Mucosa of descending colon (tissue), 3 donors: ENCODE data around the gene NUDT5. TPM values are rescaled to one million over a fixed set of nuclear protein-coding genes. Genes with fewer than 3 reads are reported as not detected.

ENCODE experiments used
- ATAC-seq: fragments of 200-7000 bp; cut with Tn5 transposase; one replicate; pipeline ENCODE4 v1.9.1; 2020; ENCODE audit warnings: mild to moderate bottlenecking, moderate library complexity
- DNase-seq, 3 donors: peaks; one replicate each; pipeline ENCODE4 v3.0.0-alpha.2; 2020
- H3K36me3 ChIP-seq: fragments of 200-600 bp; one replicate; pipeline ENCODE4 v1.8.0; 2021; ENCODE audit warnings: low read depth, mild to moderate bottlenecking
- H3K4me1 ChIP-seq: fragments of 200-600 bp; one replicate; pipeline ENCODE4 v1.8.0; 2021; ENCODE audit warnings: low read depth, mild to moderate bottlenecking
- H3K4me3 ChIP-seq: fragments of 200-600 bp; one replicate; pipeline ENCODE4 v1.8.0; 2021; ENCODE audit warnings: mild to moderate bottlenecking
- H3K9me3 ChIP-seq: fragments of 200-600 bp; one replicate; pipeline ENCODE4 v1.8.0; 2021; ENCODE audit warnings: mild to moderate bottlenecking
- intact Hi-C, 2 donors: fragments of 100-400 bp; cut with DNase I in 1 of 2; cut with micrococcal nuclease in 1 of 2; formaldehyde crosslinking; loops; one replicate each; pipeline versions ENCODE4 v1.11.0 to v1.11.1; 2022; cut with DNase I, micrococcal nuclease
- total RNA-seq, 3 donors: library from RNA; stranded (reverse); fragmentation: NEBNext Ultra II Directional in 2 of 3; extraction: Animal tissue kit (Norgen Biotek cat#: 25700) in 2 of 3; gene quantifications; one replicate each; pipeline versions ENCODE4 v1.2.1 to v1.2.4, GENCODE V29; 2021 to 2023
- TF ChIP-seq, protein P1 (sequence below): fragments of 200-600 bp; IDR thresholded peaks from one replicate; pipeline ENCODE4 v1.8.0; 2022; ENCODE audit warnings: antibody characterized with exemption, mild to moderate bottlenecking
- donor health status: DM: no; HTN: no; CAD: no; lungs with moderate emphysema.
- donor health status: DM: no; HTN: no; CAD: no.
- donor health status: DM: no; HTN: yes; CAD: no.

NUDT5 gene
- total RNA-seq, 3 donors from 2014 or later, result 32.0 to 44.7 (median 32.8) TPM

DNA sequence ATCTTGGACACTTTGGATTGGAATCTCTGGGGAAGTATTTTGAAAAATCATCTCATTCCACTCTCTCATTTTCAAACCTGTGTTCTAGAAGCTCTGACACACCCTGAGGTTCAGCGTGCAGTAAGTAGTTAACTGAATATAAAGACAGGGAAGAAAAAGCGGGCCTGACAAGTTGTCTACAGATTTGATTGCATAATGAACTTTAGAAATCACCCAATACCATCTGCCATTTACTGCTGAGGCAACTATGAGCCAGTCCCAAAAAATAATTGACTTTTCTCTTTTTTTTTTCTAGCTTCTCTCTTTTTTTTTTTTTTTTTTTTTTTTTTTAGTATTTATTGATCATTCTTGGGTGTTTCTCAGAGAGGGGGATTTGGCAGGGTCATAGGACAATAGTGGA is 29.8 kb upstream of the NUDT5 start:
- TF ChIP-seq, protein P1, sequence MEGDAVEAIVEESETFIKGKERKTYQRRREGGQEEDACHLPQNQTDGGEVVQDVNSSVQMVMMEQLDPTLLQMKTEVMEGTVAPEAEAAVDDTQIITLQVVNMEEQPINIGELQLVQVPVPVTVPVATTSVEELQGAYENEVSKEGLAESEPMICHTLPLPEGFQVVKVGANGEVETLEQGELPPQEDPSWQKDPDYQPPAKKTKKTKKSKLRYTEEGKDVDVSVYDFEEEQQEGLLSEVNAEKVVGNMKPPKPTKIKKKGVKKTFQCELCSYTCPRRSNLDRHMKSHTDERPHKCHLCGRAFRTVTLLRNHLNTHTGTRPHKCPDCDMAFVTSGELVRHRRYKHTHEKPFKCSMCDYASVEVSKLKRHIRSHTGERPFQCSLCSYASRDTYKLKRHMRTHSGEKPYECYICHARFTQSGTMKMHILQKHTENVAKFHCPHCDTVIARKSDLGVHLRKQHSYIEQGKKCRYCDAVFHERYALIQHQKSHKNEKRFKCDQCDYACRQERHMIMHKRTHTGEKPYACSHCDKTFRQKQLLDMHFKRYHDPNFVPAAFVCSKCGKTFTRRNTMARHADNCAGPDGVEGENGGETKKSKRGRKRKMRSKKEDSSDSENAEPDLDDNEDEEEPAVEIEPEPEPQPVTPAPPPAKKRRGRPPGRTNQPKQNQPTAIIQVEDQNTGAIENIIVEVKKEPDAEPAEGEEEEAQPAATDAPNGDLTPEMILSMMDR, result no peak
- intact Hi-C loops, result no loop called here
- ATAC-seq, result no peak
- no peaks in the 10 kb centered on the region for H3K36me3 ChIP-seq
- peaks cover 1% of the 10 kb centered on the region for H3K4me1 ChIP-seq
- H3K9me3 ChIP-seq, result no peaks in the 10 kb centered on the region
- H3K4me3 ChIP-seq, result no peak overlapping the region
- DNase-seq, result no peak

DNA sequence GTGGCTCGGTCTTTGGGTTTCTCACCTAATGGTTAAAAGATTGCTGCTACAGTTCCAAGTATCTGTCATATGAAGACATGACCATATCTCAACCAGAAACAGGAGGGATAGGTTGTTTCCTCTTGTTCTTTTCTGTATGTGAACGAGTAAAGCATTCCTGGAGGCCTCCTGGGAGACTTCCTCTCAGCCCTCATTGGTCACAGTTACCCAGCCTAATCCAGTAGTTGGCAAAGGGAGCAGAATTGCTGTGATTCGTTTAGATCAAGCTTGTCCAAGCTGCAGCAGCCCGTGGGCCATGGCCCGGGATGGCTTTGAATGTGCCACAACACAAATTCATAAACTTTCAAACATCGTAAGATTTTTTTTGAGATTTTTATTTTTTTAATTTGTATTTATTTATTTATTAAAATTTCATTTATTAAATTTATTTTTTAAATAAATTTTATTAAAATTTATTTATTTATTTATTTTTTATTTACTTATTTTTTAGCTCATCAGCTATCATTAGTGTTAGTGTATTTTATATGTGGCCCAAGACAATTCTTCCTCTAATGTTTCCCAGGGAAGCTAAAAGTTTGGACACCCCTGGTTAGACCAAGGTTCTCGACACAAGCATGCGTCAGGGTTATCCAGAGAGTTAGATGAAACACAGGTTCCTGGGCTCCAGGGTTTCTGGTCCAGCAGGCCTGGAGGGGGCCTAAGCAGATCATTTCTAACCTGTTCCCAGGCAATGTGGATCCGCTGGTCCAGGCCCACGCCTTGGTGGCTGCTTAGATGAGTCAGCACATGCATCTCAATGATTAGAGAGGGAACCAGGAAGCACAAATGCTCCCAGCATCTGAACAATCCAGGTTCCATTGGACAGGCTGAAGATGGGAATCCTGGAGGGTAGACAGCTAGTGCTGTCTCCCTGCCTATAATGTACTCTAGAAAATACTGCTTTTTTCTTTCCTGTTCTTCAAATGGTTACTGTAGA is 25.9 kb upstream of the NUDT5 start:
- H3K9me3 ChIP-seq, result no peaks in the 10 kb centered on the region
- H3K36me3 ChIP-seq, result no peaks in the 10 kb centered on the region
- ATAC-seq (peak; percentile 62), DNase-seq (no peak)
- TF ChIP-seq, protein P1, result no peak
- H3K4me3 ChIP-seq, result no peak overlapping the region
- intact Hi-C loops, result no loop called here
- peaks cover 7% of the 10 kb centered on the region for H3K4me1 ChIP-seq

GRCh38 chr10:12218991-12219390 is 23.3 kb upstream of the NUDT5 start:
- ATAC-seq (no peak), DNase-seq (no peak)
- TF ChIP-seq, protein P1, result no peak
- intact Hi-C loops, result no loop called here
- Histone ChIP-seq H3K9me3 (no peaks in the 10 kb centered on the region), H3K4me1 (peaks cover 15% of the 10 kb centered on the region), H3K4me3 (no peak overlapping the region), H3K36me3 (no peaks in the 10 kb centered on the region)

GRCh38 chr10:12214763-12215218 is 19.1 kb upstream of the NUDT5 start:
- Histone ChIP-seq H3K4me1 (peaks cover 12% of the 10 kb centered on the region), H3K9me3 (no peaks in the 10 kb centered on the region), H3K36me3 (no peaks in the 10 kb centered on the region), H3K4me3 (no peak overlapping the region)
- DNase-seq (peak in 1 of 3 donors; percentile 56), ATAC-seq (peak; percentile 57)
- intact Hi-C loops, result no loop called here
- TF ChIP-seq, protein P1, result no peak

GRCh38 chr10:12214093-12214492 is 18.4 kb upstream of the NUDT5 start:
- Histone ChIP-seq H3K4me1 (peaks cover 12% of the 10 kb centered on the region), H3K36me3 (no peaks in the 10 kb centered on the region), H3K9me3 (no peaks in the 10 kb centered on the region), H3K4me3 (no peak overlapping the region)
- ATAC-seq, result peak; percentile 82
- TF ChIP-seq, protein P1, result no peak
- intact Hi-C loops, result no loop called here
- peak in 1 of 3 donors; percentile 29 for DNase-seq
